ENCODE results near the gene SHANK3.

The SHANK3 gene

GRCh38 chr22:50678651-50679521 is 6.3 kb downstream of the SHANK3 start:
- no peak for DNase-seq

GRCh38 chr22:50683086-50683993 is 10.7 kb downstream of the SHANK3 start:
- no peak for DNase-seq

DNA sequence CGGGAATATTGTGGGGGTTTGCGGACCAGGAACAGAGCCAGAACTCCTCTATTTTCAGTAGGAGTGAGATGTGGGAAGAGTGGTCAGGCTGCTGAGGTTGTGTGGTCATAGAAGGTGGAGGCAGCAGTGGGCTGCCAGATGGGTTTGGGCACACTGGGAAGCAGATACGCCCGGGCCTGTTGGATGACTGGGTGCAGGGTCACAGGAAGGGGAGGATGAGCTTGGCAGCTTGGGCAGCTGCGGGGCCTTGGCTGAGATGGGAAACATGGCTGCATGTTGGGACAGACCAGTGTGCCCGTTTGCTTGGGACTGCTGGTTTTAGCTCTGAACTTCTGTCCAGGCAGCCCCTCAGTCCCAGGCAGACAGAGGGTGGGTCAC is 11.4 kb downstream of the SHANK3 start:
- no peak for DNase-seq

GRCh38 chr22:50684501-50684900 is 11.9 kb downstream of the SHANK3 start:
- DNase-seq = no peak

DNA sequence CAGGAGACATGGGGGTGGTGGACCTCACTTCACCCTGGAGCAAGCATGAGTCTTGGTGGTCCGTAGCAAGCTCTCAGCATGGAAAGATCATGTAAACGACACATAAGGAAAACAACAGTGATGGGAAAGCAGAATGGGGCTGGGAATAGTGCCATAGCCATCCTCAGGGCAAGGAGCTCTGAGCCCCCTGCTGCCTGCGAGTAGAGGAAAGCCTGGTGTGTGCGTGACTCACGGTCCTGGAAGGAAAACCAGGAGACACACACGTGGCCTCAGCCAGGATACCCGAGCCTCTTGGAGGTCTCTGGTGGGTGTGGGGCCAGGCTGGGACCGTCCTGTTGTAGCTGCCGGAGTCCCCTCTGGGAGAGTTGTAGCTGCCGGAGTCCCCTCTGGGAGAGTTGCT is 12.4 kb downstream of the SHANK3 start:
- DNase-seq = no peak

DNA sequence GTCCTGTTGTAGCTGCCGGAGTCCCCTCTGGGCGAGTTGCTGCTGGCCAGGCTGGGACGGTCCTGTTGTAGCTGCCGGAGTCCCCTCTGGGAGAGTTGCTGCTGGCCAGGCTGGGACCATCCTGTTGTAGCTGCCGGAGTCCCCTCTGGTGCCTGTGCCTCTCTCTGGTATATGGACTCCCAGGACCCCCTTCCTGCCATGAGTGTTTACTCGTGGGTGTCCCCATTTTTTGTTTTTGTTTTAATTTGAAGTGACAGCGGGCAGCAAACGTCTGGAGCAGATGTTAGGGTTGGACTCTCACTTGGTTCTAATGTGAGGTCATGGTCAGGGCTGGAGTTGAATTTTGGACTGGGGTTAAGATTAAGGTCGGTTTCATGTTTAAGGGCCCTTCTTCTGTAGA is 14.2 kb downstream of the SHANK3 start:
- DNase-seq = no peak

DNA sequence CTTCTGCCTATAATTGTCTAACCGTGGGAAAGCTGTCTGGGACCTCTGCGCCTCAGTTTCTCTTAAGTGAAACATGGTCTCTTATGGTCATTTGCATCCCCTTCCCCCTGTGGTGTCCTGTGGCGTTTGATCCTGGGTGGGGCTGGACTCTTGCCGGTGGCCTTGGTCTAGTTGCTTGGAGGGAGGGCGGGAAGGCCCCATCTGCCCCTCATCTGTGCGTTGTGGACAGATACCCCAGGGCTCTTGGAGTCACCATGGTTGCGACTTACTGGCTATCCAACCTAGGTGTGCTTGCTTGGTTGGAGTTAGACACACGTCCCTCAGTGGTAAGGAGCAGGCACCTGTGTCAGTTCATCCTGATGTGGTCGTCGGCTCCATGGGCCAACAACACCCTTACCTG is 15.2 kb downstream of the SHANK3 start:
- no peak for DNase-seq

- DNase-seq = no peak
Observed at GRCh38 chr22:50688448-50688847, 15.8 kb downstream of the SHANK3 start.

GRCh38 chr22:50691521-50691920 is 18.9 kb downstream of the SHANK3 start:
- DNase-seq = no peak

DNA sequence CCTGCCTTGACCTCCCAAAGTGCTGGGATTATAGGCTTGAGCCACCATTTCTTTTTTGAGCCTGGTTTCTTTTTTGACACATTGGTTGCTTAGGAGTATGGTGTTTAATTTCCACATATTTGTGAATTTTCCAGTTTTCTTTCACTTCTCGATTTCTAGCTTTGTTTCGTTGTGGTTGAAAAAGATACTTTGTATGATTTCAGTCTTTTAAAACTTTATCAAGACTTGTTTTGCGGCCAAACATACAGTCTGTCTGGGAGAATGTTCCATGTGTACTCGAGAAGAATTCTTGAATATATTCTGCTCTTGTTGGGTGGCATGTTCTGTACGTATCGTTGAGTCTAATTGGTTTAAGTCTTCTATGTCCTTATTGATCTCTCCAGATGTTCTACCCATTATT is 20.8 kb downstream of the SHANK3 start:
- DNase-seq = no peak

- DNase-seq = no peak
Observed at GRCh38 chr22:50694099-50694605, 21.5 kb downstream of the SHANK3 start.

GRCh38 chr22:50694766-50695420 is 22.3 kb downstream of the SHANK3 start:
- no peak for DNase-seq

- no peak for DNase-seq
Observed at GRCh38 chr22:50695421-50696250, 23.0 kb downstream of the SHANK3 start.

DNA sequence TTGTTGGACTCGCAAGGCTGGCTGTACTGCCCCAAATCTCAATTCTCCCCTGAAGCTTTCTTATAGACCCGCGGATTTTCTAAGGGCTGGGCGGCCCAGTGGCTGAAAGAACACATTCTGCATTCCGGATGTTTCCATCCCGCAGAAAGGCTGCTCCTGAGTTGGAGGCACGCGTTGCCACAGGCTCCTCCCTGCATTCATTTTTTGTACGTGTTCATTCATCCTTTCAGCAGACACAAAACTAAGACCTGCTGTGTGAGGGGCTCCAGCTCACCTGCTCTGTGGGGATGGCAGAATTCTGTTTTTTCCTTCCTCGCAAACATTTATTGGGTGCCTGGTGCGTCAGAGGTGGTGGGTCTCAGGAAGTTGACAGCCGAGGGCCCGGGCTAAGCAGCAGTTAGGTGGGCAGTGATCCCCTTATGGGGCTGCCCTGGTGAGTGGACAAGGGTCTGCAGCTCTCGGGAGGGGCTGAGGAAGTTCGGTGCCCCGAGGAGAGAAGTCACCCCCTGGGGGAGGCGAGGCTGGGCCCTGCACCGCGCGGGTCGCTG is 23.7 kb downstream of the SHANK3 start:
- no peak for DNase-seq

GRCh38 chr22:50696799-50697561 is 24.4 kb downstream of the SHANK3 start:
- no peak for DNase-seq

DNA sequence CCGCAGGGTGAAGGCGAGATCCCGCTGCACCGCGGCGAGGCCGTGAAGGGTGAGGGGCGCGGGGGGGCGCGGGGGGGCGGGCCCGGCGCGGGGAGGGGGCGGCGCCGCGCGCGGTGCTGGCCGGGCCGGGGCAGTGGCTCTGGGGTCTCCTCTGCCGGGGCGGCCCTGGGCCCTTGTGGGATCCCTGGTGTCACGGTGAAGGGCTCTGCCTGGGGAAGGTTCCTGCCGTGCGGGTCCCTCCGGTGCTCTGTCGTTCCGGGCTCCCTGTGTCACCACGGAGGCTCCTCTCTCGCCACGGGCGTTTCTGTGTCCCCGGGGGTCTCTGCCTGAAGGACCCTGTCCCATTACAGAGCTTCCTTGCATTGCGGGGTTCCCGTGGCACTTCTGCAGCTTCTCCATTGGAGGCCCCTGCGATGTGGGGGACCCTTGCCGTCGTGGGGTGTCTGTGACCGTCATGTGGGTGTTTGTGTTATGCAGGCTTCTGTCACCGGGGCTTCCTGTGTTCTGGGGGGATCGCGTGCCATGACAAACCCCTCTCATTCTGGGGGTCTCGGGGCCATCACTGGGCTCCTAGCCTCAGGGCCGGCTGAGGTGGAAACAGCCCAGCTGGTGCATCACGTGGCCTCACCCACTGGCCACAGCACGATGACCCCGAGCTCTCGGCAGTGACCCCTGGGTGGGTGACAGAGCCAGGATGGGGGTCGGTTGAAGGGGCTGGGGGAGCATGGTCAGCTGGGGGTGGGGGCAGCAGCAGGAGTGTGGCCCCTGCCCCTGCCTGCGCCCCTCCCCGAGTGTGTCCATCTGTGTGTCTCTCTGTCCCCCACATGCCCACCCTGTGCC is 25.3 kb downstream of the SHANK3 start:
- DNase-seq = no peak

DNA sequence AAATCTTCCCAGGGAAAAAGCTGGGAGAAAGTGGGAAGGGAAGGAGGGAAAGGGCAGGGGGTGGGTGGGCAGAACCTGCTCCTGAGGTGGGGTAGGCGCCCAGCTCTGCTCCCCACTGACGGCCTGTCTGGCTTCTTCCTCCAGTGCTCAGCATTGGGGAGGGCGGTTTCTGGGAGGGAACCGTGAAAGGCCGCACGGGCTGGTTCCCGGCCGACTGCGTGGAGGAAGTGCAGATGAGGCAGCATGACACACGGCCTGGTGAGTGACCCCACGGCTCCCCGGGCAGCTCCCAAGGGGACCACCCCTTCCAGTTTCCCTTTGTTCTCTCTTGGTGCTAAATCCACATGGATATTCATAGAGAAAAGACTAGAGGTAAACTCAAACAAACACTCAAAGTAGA is 25.9 kb downstream of the SHANK3 start:
- DNase-seq = no peak

DNA sequence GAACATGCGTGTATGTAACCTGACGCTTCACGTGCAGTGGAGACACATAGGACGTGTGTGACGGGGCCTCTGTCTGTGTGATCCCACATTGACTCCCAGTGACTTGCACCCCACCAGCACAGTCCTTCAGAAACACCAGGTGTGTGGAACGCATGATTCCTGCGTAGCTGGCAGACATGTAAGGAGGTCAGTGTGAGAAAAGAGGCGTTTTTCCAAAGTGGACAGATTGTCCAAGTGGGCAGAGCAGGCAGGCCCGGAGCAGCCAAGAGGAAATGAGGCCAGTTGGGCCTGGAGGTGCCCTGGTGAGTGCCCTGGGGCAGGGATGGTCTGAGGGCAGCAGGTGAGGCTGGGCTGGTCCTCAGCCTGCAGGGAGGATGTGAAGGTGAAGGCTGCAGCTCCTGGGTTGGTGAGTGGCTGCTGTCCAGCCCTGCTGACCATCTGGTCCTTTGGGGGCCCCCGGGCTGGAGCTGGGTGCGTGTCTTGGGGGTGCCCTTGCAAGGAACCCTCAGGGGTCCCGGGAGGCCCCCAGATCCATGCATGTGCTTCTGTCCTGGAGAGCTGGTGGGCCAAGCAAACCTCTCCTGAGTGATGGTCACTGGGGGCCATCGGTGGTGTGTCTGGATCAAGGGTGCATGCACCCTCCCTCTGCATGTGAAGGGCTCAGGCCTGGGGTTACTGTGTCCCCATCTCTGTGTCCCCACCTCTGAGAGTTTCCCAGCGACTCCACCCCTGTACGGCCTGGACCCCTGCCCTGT is 26.6 kb downstream of the SHANK3 start:
- DNase-seq = no peak

DNA sequence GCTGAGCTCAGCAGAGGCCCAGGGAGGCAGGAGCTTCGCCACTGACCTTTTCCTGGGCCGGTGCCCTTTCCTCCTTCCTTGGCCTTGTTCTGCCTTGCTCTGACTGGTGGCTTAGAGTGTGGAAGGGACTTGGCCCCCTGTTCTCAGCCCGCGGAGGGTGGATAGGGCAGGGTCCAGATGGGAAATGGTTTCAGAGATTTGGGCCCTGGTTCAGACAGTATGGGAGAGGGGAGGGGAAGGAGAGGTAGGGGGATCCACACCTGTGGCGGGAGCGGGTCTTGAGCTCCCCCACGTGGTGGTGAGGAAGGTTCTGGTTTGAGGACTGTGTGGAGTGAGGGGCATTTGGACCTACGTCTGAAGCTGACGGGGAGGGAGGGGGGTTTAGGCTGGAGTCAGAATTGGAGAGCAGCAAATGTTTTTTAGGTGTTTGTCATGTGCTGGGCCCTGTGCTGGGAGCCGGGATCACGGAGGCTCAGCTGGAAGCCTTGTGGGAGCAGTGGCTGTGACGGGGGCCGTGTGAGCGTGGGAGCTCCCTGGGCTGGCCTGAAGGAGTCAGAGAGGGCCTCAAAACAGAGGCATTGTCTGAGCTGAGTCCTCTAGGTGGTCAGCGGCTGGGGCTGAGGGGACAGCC is 27.2 kb downstream of the SHANK3 start:
- DNase-seq = no peak
